A673 (cell line): ENCODE results near the gene HEYL. TPM values are rescaled to one million over a fixed set of nuclear protein-coding genes. Genes with fewer than 3 reads are reported as not detected.

ENCODE experiments used
- BruUV-seq: library from RNA; stranded (reverse); fragments of 400-500 nt; replicated peaks from 2 replicates; lab custom pipeline; 2021; lab: Mats Ljungman, UMichigan
- CTCF ChIA-PET: fragments of 300-600 bp; sonication (Branson Sonifier 250); formaldehyde crosslinking; loops from one replicate; lab custom pipeline; 2022; ENCODE audit warnings: antibody characterized with exemption; lab: Charles Lee
- POLR2A ChIA-PET: fragments of 300-600 bp; sonication (Branson Sonifier 250); formaldehyde crosslinking; loops from one replicate; lab custom pipeline; 2022; ENCODE audit warnings: antibody characterized with exemption; ENCODE audit not compliant: low non-redundant PET; lab: Charles Lee
- DNase-seq: peaks from one replicate; pipeline ENCODE4 v3.0.0-alpha.2; 2015; ENCODE audit warnings: low spot score
- H3K27ac ChIP-seq: fragments of 200-600 bp; sonication (generic); 2 replicates; pipeline ENCODE4 v1.5.1; 2016; ENCODE audit warnings: mixed run types, low read depth, mild to moderate bottlenecking, mixed read lengths, antibody characterized with exemption, low read length; ENCODE audit not compliant: poor library complexity, severe bottlenecking
- H3K27me3 ChIP-seq: fragments of 200-600 bp; sonication (generic); replicated peaks from 2 replicates; pipeline ENCODE4 v1.6.1; 2017; ENCODE audit warnings: mixed run types, low read depth, mild to moderate bottlenecking, mixed read lengths, antibody characterized with exemption, low read length; ENCODE audit not compliant: insufficient read depth, poor library complexity
- H3K36me3 ChIP-seq: fragments of 200-600 bp; sonication (generic); 2 replicates; pipeline ENCODE4 v1.6.1; 2016; ENCODE audit warnings: mixed run types, mild to moderate bottlenecking, mixed read lengths, antibody characterized with exemption, low read length; ENCODE audit not compliant: insufficient read depth, poor library complexity, severe bottlenecking
- H3K4me1 ChIP-seq: fragments of 200-600 bp; sonication (generic); 2 replicates; pipeline ENCODE4 v1.6.1; 2017; ENCODE audit warnings: mixed run types, mild to moderate bottlenecking, mixed read lengths, antibody characterized with exemption, low read length; ENCODE audit not compliant: insufficient read depth, poor library complexity, severe bottlenecking
- H3K4me3 ChIP-seq: fragments of 200-600 bp; sonication (generic); 2 replicates; pipeline ENCODE4 v1.5.1; 2016; ENCODE audit warnings: low read depth, mixed run types, mild to moderate bottlenecking, mixed read lengths, low read length; ENCODE audit not compliant: poor library complexity, severe bottlenecking
- H3K9me3 ChIP-seq: fragments of 200-600 bp; sonication (generic); 2 replicates; pipeline ENCODE4 v1.6.1; 2016; ENCODE audit warnings: mixed run types, low read depth, mild to moderate bottlenecking, mixed read lengths, antibody characterized with exemption, low read length; ENCODE audit not compliant: poor library complexity, severe bottlenecking
- EZH2 ChIP-seq: fragments of 200-600 bp; sonication (generic); IDR thresholded peaks from 2 replicates; pipeline ENCODE4 v1.6.1; 2017; ENCODE audit warnings: borderline replicate concordance, low read depth, mild to moderate bottlenecking, mixed read lengths, antibody characterized with exemption, low read length; ENCODE audit not compliant: poor library complexity, severe bottlenecking
- intact Hi-C: fragments of 100-400 bp; cut with micrococcal nuclease; formaldehyde crosslinking; loops from one replicate; pipeline ENCODE4 v1.10.0; 2022; ENCODE audit not compliant: unreplicated experiment
- total RNA-seq: library from RNA; stranded (reverse); gene quantifications from 2 replicates; pipeline ENCODE4 v1.2.3, GENCODE V29; 2021
- TF ChIP-seq, protein P1 (sequence below): fragments of 300-800, 200-600 bp; sonication (generic); conservative IDR thresholded peaks from 2 replicates; pipeline ENCODE4 v1.5.1; 2017; ENCODE audit warnings: low read depth, mild to moderate bottlenecking, antibody characterized with exemption, low read length, moderate library complexity, mixed read lengths

The HEYL gene
- total RNA-seq, 1 experiment from 2014 or later = 0.77 TPM

DNA sequence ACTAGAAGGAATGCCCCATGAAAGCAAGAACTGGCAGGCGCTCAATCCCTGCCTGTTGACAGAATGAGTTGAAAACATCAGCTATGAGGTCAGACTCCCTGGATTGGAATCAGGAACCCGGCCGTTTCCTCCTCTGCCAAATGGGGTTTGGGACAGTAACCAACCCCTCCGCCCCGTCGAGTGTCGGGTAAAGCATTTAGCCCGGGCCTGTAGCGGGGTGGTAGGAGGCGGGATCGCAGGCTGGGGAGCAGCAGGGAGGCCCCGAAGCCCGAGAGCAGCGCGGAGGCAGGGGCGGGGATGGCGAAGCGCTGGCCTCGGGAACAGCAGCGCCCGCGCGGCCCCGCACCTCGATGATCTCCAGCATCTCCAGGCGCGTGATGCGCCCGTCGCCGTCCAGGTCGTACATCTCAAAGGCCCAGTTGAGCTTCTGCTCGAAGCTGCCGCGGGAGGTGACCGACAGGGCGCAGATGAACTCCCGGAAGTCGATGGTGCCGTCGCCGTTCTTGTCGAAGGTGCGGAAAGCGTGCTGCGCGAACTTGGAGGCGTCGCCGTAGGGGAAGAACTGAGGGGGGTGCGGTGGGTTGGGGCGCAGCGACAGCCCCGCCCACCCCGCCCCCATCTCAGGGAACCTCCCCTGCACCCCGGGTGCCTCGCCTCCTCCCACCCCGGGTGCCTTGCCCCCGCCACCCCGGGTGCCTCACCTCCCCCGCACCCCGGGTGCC lies 44.3 kb upstream of the HEYL start:
- Histone ChIP-seq H3K4me1 (no peaks in the 10 kb centered on the region), H3K27ac (no peak overlapping the region), H3K9me3 (no peaks in the 10 kb centered on the region), H3K36me3 (no peaks in the 10 kb centered on the region), H3K4me3 (no peak overlapping the region), H3K27me3 (peaks cover 62% of the 10 kb centered on the region)
- ChIA-PET POLR2A (no interaction called here), CTCF (no interaction called here)
- no peak for DNase-seq
- TF ChIP-seq EZH2 = peak; percentile 71
- TF ChIP-seq, protein P1, sequence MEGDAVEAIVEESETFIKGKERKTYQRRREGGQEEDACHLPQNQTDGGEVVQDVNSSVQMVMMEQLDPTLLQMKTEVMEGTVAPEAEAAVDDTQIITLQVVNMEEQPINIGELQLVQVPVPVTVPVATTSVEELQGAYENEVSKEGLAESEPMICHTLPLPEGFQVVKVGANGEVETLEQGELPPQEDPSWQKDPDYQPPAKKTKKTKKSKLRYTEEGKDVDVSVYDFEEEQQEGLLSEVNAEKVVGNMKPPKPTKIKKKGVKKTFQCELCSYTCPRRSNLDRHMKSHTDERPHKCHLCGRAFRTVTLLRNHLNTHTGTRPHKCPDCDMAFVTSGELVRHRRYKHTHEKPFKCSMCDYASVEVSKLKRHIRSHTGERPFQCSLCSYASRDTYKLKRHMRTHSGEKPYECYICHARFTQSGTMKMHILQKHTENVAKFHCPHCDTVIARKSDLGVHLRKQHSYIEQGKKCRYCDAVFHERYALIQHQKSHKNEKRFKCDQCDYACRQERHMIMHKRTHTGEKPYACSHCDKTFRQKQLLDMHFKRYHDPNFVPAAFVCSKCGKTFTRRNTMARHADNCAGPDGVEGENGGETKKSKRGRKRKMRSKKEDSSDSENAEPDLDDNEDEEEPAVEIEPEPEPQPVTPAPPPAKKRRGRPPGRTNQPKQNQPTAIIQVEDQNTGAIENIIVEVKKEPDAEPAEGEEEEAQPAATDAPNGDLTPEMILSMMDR = no peak
- BruUV-seq = no TSS peak
- intact Hi-C loops = no loop called here

DNA sequence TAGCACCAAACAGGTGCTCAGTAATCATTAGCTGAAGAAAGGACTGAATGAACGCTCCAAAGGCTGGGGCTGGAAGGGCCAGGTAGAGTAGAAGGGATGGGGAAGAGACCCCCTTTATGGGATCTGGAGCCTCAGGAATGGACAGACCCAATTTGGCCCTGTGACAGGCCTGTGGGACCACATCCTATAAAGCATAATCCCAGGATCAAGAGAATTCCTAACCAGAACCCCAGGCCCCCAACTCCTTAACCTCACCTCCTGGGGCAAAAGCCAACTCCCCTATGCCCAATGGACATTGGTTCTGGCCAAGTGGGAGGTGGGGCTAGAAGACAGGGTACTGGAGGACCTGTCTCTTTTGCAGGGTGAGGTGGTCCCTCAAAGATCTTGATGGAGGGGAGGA lies 42.6 kb upstream of the HEYL start:
- no peak for DNase-seq
- ChIA-PET POLR2A (no interaction called here), CTCF (no interaction called here)
- no peak overlapping the region for H3K27ac ChIP-seq
- peaks cover 54% of the 10 kb centered on the region for H3K27me3 ChIP-seq
- H3K4me3 ChIP-seq = no peak overlapping the region
- H3K4me1 ChIP-seq = no peaks in the 10 kb centered on the region
- intact Hi-C loops = no loop called here
- H3K9me3 ChIP-seq = no peaks in the 10 kb centered on the region
- no peaks in the 10 kb centered on the region for H3K36me3 ChIP-seq
- no peak for TF ChIP-seq EZH2
- TF ChIP-seq, protein P1 = no peak
- BruUV-seq = no TSS peak

DNA sequence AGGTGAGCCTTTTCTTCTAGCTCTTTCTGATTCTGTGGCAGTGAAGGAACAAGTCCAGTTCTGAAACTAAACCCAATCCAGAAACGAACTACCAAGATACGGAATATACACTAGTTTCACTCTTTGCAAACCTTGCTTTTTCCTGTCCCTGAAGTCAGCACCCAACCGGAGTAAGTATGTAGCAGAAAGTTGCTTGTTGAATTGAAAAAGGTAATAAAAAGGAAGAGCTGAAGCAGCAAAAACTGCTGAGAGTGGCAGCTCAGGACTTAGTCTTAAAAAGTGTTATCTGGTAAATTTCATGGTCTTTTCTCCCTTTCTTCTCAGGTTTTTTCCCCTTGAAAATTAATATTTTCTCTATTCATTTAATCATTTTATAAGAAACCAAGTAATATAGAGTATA lies 41.9 kb upstream of the HEYL start:
- no peaks in the 10 kb centered on the region for H3K4me1 ChIP-seq
- DNase-seq = no peak
- POLR2A ChIA-PET = no interaction called here
- no peaks in the 10 kb centered on the region for H3K9me3 ChIP-seq
- no peak overlapping the region for H3K27ac ChIP-seq
- CTCF ChIA-PET = no interaction called here
- H3K27me3 ChIP-seq = peaks cover 51% of the 10 kb centered on the region
- BruUV-seq = no TSS peak
- no peaks in the 10 kb centered on the region for H3K36me3 ChIP-seq
- H3K4me3 ChIP-seq = no peak overlapping the region
- intact Hi-C loops = no loop called here
- TF ChIP-seq EZH2 = no peak
- TF ChIP-seq, protein P1 = no peak
